ENCODE measurements around the gene MMP25. TPM values are rescaled to one million over a fixed set of nuclear protein-coding genes. Genes with fewer than 3 reads are reported as not detected.

MMP25 gene
- polyA plus RNA-seq, 3 donors = 0.71 to 26.6 (median 2.6) TPM

DNA sequence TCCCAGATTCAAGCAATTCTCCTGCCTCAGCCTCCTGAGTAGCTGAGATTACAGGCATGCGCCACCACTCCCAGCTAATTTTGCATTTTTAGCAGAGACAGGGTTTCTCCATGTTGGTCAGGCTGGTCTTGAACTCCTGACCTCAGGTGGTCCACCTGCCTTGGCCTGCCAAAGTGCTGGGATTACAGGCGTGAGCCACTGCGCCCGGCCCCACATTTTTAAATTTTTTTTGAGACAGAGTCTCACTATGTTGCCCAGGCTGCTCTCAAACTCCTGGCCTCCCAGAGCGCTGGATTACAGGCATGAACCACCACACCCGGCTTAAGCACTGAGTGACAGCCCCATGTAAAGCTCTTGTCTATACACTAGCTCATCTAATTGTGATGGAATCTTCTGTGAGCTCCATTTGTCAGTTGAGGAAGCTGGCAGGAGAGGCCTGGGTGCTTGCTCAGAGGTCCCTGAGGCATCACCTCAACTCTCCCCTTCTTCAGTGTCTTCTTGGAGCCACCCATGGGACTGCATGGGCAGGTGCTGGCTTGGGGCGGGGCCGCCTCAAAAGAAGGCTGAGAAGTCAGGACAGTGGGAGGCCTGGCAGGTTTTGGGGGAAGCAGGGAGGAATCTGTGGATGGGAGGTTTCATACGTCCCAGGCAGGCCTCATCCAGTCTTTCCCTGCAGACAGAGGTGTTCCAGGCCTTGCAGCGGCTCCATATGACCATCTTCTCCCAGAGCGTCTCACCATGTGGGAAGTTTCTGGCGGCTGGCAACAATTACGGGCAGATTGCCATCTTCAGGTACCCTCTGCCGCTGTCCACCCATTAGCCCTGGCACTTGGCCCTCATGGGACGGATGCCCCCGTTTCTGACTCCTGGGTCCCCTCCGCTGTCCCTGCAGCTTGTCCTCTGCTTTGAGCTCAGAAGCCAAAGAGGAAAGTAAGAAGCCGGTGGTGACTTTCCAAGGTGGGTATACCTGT is 21.0 kb upstream of the MMP25 start:
- Histone ChIP-seq H3K36me3 (replicated peaks in 1 of 2; ENCODE audit: control insufficient read depth in 1 of 2, insufficient read depth in 2 of 2, low read length in 2 of 2) (peaks cover 19 to 21% of the 10 kb centered on the region in 2 donors), H3K4me1 (ENCODE audit: control insufficient read depth in 1 of 2, insufficient read depth in 2 of 2, low read length in 2 of 2) (peaks cover 62 to 69% of the 10 kb centered on the region in 2 donors), H3K27me3 (ENCODE audit: control insufficient read depth in 2 of 2, insufficient read depth in 2 of 2, low read length in 2 of 2) (peaks cover 14 to 19% of the 10 kb centered on the region in 2 donors), H3K79me2 (ENCODE audit: insufficient read depth, low read length) (no peaks in the 10 kb centered on the region), H4K20me1 (ENCODE audit: insufficient read depth, low read length) (peaks cover 77% of the 10 kb centered on the region), H3K9me3 (replicated peaks in 1 of 2; ENCODE audit: control insufficient read depth in 1 of 2, insufficient read depth in 1 of 2, low read length in 2 of 2) (peaks cover 0 to 6% of the 10 kb centered on the region in 2 donors), H2AFZ (ENCODE audit: insufficient read depth, low read depth, low read length, poor library complexity, severe bottlenecking) (no peak overlapping the region), H3K4me2 (replicated peaks; ENCODE audit: extremely low read depth, low read length, poor library complexity, severe bottlenecking) (no peak overlapping the region), H3K27ac (ENCODE audit: low read depth in 1 of 2, low read length in 2 of 2) (no peak overlapping the region), H3K9ac (ENCODE audit: insufficient read depth, low read length, poor library complexity, severe bottlenecking) (no peak overlapping the region), H3K4me3 (replicated peaks in 1 of 3; ENCODE audit: low read depth in 2 of 3, low read length in 3 of 3) (no peak overlapping the region)
- TF ChIP-seq CTCF (IDR thresholded peaks at IDR 0.05) = no peak
- 97% methylated on average over 14 of the region's 18 CpGs for WGBS (ENCODE audit: insufficient coverage)
- Mint-ChIP-seq H3K9me3 (peaks cover 0 to 18% (median 6%) of the 10 kb centered on the region in 7 donors), H3K27ac (no peak overlapping the region), H3K4me3 (peak overlapping the region; percentile 11 to 16), H3K36me3 (peaks cover 26 to 27% of the 10 kb centered on the region in 2 donors), H3K4me1 (peaks cover 62% of the 10 kb centered on the region), H3K27me3 (ENCODE audit: low read depth in 3 of 3) (peaks cover 19 to 25% (median 22%) of the 10 kb centered on the region in 3 donors)
- intact Hi-C loops (cut with micrococcal nuclease) = loop anchor here in 1 of 2 donors (10.0 kb wide), 1 partner anchor 99 kb away; no protein-coding TSS in a partner anchor
- no peak for DNase-seq

- TF ChIP-seq CTCF (IDR thresholded peaks at IDR 0.05) = no peak
- no peak overlapping the region for H3K4me3 ChIP-seq (replicated peaks in 1 of 3; ENCODE audit: low read depth in 2 of 3, low read length in 3 of 3)
- peaks cover 25 to 32% (median 28%) of the 10 kb centered on the region in 3 donors for H3K27me3 Mint-ChIP-seq (ENCODE audit: low read depth in 3 of 3)
These were observed 20.4 kb upstream of the MMP25 start for GRCh38 chr16:3026003-3026378.

More at GRCh38 chr16:3026003-3026378, 20.4 kb upstream of the MMP25 start:
- Mint-ChIP-seq H3K36me3 (peaks cover 26 to 27% of the 10 kb centered on the region in 2 donors), H3K27ac (no peak overlapping the region), H3K4me3 (no peak overlapping the region), H3K9me3 (peaks cover 0 to 23% (median 6%) of the 10 kb centered on the region in 7 donors), H3K4me1 (peaks cover 60% of the 10 kb centered on the region)
- no peak overlapping the region for H3K4me2 ChIP-seq (replicated peaks; ENCODE audit: extremely low read depth, low read length, poor library complexity, severe bottlenecking)
- H3K36me3 ChIP-seq (replicated peaks in 1 of 2; ENCODE audit: control insufficient read depth in 1 of 2, insufficient read depth in 2 of 2, low read length in 2 of 2) = peaks cover 19 to 21% of the 10 kb centered on the region in 2 donors
- peaks cover 15 to 26% of the 10 kb centered on the region in 2 donors for H3K27me3 ChIP-seq (ENCODE audit: control insufficient read depth in 2 of 2, insufficient read depth in 2 of 2, low read length in 2 of 2)
- H3K9me3 ChIP-seq (replicated peaks in 1 of 2; ENCODE audit: control insufficient read depth in 1 of 2, insufficient read depth in 1 of 2, low read length in 2 of 2) = peaks cover 0 to 12% of the 10 kb centered on the region in 2 donors
- H4K20me1 ChIP-seq (ENCODE audit: insufficient read depth, low read length) = peaks cover 71% of the 10 kb centered on the region
- intact Hi-C loops (cut with micrococcal nuclease) = loop anchor here in 1 of 2 donors (10.0 kb wide), 1 partner anchor 99 kb away; no protein-coding TSS in a partner anchor
- no peak for DNase-seq
- 97% methylated on average over 5 of the region's 8 CpGs for WGBS (ENCODE audit: insufficient coverage)
- no peak overlapping the region for H3K9ac ChIP-seq (ENCODE audit: insufficient read depth, low read length, poor library complexity, severe bottlenecking)
- no peak overlapping the region for H2AFZ ChIP-seq (ENCODE audit: insufficient read depth, low read depth, low read length, poor library complexity, severe bottlenecking)
- H3K27ac ChIP-seq (ENCODE audit: low read depth in 1 of 2, low read length in 2 of 2) = no peak overlapping the region
- H3K79me2 ChIP-seq (ENCODE audit: insufficient read depth, low read length) = no peaks in the 10 kb centered on the region
- peaks cover 55 to 63% of the 10 kb centered on the region in 2 donors for H3K4me1 ChIP-seq (ENCODE audit: control insufficient read depth in 1 of 2, insufficient read depth in 2 of 2, low read length in 2 of 2)
